ENCODE measurements around the gene BRK1.
"Not testable (repeated sequence)": the region's sequence is repeated elsewhere in the genome, so short reads cannot be mapped to it uniquely, and the experiment has no call there.

BRK1 gene

DNA sequence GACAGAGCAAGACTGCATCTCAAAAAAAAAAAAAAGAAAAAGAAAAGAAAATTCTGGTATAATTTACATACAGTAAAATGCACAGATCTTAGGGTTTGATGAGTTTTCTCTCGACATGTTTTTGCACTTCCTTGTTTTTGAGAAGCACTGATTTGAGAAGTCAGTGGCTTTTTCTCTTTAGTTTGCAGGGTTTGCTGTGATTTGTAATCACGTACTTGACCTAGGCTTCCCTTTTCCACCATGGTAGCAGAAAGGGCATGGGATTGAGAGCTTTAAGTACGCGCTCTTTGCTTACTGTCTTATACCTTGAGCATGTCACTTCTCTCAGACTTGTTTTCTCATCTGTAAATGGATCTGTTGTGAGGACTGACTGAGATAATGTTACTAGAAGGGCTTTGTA, 30.2 kb downstream of the BRK1 start:
- DNase-seq (ENCODE audit: low spot score) = peak; percentile 44

- DNase-seq (ENCODE audit: low spot score) = no peak
Observed at GRCh38 chr3:10149226-10149625, 33.8 kb downstream of the BRK1 start.

GRCh38 chr3:10150987-10151386, 35.5 kb downstream of the BRK1 start:
- DNase-seq (ENCODE audit: low spot score) = no peak

GRCh38 chr3:10154335-10155122, 39.1 kb downstream of the BRK1 start:
- no peak for DNase-seq (ENCODE audit: low spot score)

DNA sequence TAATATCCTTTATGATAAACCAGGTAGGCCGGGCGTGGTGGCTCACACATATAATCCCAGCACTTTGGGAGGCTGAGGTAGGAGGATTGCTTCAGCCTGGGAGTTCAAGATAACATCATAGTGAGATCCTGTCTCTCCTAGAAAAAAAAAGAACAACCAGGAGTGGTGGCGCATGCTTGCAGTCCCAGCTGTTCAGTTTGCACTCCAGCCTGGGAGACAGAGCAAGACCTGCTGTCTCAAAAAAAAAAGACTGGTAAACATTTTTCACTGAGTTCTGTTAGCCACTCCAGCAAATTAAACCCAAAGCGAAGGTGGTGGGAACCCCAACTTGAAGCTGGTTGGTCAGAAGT, 39.6 kb downstream of the BRK1 start:
- no peak for DNase-seq (ENCODE audit: low spot score)

GRCh38 chr3:10155658-10156057, 40.2 kb downstream of the BRK1 start:
- DNase-seq (ENCODE audit: low spot score) = no peak

- DNase-seq (ENCODE audit: low spot score) = no peak
Observed at GRCh38 chr3:10157031-10157430, 41.6 kb downstream of the BRK1 start.

DNA sequence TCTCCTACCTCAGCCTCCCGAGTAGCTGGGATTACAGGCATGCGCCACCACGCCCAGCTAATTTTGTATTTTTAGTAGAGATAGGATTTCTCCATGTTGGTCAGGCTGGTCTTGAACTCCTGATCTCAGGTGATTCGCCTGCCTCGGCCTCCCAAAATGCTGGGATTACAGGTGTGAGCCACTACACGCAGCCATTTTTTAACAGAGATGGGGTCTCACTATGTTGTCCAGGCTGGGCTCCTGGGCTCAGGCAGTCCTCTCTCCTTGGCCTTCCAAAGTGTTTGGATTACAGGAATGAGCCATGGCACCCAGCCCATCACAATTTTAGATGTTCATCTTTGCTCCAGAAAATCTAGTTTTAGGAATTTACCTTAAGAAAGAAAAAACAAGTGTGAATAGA, 43.1 kb downstream of the BRK1 start:
- DNase-seq (ENCODE audit: low spot score) = not testable (repeated sequence)

GRCh38 chr3:10160346-10160745, 44.9 kb downstream of the BRK1 start:
- no peak for DNase-seq (ENCODE audit: low spot score)

- no peak for DNase-seq (ENCODE audit: low spot score)
Observed at GRCh38 chr3:10160925-10161324, 45.5 kb downstream of the BRK1 start.

GRCh38 chr3:10162185-10162584, 46.7 kb downstream of the BRK1 start:
- no peak for DNase-seq (ENCODE audit: low spot score)

DNA sequence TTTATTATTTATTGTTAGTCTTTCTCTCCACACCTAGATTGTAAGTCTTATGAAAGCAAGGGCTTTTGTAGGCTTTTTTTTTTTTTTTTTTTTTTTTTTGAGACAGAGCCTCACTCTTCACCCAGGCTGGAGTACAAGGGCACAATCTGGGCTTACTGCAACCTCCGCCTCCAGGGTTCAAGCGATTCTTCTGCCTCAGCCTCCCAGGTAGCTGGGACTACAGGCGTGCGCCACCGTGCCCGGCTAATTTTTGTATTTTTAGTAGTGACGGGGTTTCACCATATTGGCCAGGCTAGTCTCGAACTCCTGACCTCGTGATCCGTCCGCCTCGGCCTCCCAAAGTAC, 48.7 kb downstream of the BRK1 start:
- not testable (repeated sequence) for DNase-seq (ENCODE audit: low spot score)

GRCh38 chr3:10164546-10165393, 49.3 kb downstream of the BRK1 start, which contains the start of gene IRAK2:
Gene IRAK2, plus strand, starts transcription at chr3:10164919. Its CDS starts 36 bp downstream, at chr3:10164955.
- DNase-seq (ENCODE audit: low spot score) = no peak

DNA sequence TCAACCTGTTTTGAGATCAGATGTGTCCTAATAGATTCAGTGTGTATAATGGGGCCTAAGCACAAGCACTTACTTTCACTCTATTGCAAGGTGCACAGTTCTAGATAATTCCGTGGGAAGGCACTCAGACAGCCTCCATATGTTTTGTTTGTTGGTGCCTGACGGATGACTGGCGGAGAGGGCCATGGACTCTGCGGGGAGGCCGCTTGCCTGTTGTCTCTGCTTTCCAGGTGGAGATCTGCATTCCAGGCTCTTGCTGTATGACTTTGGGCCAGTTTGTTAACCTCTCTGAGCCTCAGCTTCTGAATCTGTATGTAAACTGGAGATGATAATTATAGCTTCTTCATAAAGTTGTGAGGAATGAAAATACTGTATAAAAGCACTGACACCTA, 50.7 kb downstream of the BRK1 start:
- DNase-seq (ENCODE audit: low spot score) = no peak

DNA sequence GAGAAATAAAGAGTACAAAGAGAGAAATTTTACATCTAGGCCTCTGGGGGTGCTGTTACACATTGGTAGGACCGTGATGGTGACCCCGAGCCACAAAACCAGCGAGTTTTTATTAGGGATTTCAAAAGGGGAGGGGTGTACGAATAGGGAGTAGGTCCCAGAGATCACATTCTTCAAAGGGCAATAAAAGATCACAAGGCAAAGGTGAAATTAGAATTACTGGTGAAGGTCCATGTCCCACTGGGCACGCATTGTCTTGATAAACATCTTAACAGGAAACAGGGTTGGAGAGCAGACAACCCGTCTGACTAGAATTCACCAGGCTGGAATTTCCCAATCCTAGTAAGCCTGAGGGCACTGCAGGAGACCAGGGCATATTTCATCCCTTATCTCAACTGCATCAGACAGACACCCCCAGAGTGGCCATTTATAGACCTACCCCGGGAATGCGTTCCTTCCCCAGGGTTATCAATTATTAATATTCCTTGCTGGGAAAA, 53.6 kb downstream of the BRK1 start:
- DNase-seq (ENCODE audit: low spot score) = no peak

DNA sequence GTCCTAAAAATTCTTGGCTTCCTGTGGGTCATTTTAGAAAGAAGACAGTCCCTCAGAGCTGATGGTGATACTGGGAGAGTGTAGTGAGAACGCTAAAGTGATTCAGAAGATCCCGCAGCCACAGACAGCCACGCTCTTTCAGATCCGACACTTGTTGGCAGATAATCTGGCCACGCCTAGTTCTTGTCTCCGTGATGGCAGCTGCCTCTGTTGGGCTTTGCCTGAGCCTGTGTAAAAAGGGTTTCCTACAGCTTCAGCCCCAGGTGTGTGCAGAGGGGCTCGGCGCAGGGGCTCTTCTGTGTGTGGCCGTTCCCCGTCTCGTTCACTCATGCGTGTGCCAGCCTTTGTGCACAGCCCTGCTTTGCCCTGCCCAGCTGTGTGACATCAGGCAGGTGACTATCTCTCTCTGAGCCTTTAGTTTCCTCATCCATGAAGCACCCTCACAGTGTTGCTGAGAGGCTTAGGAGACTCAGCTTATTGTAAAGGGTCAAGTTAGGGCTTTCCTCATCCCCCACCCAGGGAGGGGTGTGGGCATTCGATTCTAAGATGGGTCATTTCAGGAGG, 55.5 kb downstream of the BRK1 start:
- no peak for DNase-seq (ENCODE audit: low spot score)

DNA sequence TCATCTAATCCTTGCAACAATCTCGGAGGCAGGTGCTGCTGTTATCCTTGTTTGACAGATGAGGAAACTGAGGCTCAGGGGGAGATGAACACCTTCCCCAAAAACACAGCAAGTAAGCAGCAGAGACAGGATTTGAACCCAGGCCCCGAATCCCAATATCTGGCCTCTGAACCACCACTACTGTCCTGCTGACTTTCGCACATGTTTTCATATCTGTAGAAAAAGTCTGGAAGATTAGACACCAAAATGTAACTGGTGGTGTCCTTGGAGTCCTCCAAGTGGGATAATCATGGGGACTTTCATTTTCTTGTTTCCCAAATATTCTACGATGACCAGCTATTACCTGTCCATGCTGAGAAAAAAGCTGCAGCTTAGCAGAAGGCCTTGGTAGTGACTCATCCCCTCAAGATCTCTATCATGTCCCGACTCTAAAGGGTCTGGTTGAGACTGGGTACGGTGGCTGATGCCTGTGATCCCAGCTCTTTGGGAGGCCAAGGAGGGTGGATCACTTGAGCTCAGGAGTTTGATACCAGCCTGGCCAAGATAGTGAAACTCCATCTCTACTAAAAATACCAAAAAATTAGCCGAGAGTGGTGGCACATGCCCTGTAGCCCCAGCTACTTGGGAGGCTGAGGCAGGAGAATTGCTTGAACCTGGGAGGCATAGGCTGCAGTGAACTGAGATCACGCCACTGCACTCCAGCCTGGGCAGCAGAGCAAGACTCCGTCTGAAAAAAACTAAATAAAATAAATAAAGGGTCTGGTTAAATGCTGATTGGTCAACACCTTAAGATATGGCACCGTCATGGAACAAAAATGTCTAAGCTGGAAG, 57.8 kb downstream of the BRK1 start:
- DNase-seq (ENCODE audit: low spot score) = no peak

DNA sequence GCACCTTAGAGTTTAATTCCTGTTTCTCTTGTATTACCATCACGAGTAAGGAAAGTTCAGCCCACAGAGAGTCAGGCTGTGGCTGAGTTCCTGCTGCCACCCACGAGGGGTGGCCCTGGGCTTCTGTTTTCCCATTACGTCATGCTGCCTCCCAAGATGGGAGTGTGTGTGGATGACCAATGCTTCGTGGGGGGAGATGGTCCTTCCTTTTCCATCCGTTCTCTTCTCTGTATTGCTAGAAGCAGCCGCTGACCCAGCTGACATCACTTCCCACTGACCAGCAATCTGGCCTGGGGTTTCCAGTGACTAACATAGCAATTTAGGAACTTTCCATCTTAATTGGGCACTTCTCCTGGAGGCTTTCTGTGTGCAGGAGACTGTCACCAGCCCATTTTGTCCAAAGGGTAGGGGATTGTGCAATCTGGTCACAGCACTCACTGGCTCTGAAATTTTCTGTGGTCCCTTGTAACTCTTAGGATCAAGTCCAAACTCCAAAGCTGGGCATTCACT, 58.5 kb downstream of the BRK1 start:
- peak; percentile 91 for DNase-seq (ENCODE audit: low spot score)

DNA sequence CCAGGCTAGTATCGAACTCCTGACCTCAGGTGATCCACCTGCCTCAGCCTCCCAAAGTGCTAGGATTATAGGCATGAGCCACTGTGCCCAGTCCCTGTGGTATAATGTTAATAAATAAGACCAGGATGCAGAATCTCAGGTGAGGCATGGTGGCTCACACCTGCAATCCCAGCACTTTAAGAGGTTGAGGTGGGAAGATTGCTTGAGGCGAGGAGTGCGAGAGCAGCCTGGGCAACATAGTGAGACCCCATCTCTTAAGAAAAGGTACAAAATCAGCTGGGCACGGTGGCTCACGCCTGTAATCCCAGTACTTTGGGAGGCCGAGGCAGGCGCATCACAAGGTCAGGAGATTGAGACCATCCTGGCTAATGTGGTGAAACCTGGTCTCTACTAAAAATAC, 59.9 kb downstream of the BRK1 start:
- DNase-seq (ENCODE audit: low spot score) = not testable (repeated sequence)

DNA sequence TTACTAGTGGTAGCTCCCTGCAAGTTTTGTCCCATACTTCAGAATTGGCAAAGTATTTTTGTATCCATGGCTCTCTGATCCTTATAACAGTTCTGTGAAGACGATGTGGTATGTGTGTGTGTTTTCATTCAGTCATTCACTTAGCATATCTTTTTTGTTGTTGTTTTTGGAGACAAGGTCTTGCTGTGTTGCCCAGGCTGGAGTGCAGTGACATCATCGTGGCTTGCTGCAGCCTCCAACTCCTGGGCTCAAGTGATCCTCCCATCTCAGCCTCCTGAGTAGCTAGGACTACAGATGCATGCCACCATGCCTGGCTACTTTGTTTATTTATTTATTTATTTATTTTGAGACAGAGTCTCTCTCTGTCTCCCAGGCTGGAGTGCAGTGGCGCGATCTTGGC, 60.7 kb downstream of the BRK1 start:
- not testable (repeated sequence) for DNase-seq (ENCODE audit: low spot score)
